HG02870 (cell line): Measurements from ENCODE around the gene CCDC78.

ENCODE experiments used
- ATAC-seq: cut with Tn5 transposase; IDR thresholded peaks from one replicate; pipeline ENCODE4 v1.9.1; 2021; ENCODE audit warnings: mild to moderate bottlenecking, moderate library complexity; ENCODE audit not compliant: unreplicated experiment

Gene CCDC78

DNA sequence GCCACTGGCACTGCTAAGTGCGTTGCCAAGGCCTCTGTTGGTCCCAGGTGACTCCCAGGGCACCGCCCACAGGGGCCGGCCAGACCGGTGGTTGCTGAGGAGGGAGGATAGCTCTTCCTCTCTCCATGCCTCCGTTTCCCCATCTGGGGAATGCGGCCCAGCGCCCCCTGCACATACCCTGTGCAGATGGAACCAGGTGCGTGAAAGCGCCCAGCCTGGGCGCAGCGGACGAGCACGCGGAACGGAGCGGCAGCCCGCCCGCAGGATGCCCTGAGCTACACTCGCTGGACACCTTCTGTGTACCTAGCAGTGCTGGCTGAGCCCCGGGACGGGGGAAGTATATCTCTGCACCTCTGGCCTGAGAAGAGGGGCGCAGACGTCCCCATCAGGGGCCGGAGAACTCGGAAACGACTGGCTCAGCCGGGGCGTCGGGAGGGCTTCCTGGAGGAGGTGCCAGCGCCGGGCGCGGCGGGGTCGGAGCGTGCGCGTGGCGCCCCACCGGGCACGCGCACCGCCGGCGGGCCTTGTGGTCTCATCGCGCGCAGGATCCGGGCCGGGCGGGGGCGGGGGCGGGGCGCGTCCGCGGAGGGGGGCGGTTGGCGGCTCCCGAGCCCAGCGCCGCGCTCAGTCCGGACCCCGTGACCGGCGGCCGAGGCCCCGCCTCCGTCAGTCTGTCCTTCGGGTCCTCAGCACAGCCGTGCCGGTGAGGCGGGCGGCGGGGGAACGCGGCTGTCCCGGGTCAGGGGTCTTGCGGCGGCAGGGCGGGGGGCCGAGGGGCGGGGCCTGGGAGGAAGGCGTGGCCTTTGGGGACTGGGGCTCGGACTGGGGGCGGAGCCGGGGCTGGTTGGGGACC, at the start of gene CCDC78, which contains the start of gene HAGHL:
TSS of gene CCDC78 (minus strand) at position 6 of the 853 bp plus-strand sequence. CDS start 76 bp downstream, outside the sequence.
TSS of gene HAGHL (plus strand) at position 669 of the 853 bp plus-strand sequence. CDS start 404 bp downstream, outside the sequence.
- ATAC-seq = no peak

DNA sequence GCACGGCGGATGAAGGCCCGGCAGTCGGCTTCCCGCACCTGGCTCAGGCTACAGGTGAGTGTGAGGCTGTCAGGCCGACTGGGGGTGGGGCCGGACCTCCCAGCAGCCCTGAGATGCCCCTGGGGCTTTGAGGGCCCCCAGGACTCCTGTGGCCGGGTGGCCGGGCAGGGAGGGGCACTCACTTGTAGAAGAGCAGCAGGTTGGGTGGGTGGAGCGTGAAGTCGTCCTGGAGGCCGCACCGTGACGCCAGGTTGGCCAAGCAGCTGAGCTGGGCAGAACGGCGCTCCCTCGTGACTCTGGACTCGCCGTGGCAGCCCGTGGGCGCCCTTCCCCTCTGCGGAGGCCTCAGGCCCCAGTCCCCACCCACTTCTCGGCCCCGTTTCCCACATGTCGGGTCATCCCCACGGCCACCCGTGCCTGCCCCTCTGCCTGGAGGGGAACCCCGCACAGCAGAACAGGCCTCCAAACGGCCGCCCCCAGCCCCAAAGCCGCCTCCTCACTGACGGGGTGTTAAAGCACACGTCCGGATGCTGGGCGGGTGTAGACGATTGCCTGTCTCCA, 49.1 kb upstream of the CCDC78 start:
- no peak for ATAC-seq

DNA sequence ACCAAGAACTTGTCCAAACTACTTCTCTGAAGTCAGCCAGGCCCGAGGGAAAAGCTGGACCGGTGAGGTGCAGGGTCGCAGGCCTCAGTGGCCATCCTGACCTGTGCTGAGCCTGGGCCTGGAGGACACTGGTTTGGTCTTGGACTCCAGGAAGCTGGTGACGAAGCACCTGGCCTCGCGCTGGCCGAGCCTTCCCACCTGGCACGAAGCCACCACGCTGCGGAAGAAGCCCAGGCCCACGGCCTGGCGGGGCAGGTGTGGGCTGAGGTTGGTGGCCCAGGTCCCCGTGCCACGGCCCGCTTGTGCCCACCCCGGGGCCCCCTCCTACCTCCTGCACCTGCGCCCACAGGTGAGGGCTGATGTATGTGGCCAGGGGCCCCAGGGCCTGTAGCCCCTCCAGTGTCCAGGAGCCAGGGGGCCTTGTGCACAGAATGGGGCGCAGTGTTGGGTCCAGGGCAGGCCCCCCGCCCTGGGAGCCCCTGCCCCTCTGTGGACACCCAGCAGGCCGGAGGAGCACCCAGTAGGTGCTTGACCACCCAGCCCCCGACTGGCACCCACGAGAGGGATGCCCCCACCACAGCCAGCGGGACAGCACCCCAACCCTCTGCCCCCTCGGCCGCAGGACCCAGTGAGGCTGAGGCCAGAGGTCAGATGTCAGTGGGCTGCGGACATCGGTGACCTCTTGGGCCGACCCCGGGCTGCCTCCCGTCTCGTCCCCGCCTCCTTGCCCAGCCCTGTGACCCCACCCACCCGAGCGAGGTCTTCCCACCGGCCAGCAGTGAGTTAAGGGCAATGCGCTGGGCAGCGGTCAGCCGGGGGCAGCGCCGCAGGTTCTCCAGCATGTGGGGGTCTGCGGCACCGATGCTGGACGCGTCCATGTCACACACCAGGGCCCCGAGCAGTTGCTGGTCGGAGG, 48.1 kb upstream of the CCDC78 start:
- no peak for ATAC-seq

DNA sequence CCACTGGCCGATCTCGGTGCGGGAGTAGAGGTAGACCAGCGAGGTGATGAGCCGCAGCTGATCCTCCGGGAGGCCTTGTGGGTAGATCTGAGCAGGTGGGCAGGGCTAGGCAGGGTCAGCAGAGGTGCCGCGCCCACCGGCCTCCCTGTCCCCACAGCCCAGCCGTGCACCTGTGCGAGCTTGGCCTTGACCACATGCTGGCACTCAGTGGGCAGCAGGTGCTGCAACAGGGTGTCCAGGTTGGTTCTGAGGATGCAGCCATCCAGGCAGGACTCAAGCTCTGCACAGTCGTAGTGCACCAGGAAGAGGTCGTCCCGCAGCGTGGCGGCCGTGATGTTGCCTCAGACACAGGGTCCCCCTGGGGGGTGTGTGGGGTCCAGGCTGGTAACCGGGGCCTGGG, 46.7 kb upstream of the CCDC78 start:
- no peak for ATAC-seq

DNA sequence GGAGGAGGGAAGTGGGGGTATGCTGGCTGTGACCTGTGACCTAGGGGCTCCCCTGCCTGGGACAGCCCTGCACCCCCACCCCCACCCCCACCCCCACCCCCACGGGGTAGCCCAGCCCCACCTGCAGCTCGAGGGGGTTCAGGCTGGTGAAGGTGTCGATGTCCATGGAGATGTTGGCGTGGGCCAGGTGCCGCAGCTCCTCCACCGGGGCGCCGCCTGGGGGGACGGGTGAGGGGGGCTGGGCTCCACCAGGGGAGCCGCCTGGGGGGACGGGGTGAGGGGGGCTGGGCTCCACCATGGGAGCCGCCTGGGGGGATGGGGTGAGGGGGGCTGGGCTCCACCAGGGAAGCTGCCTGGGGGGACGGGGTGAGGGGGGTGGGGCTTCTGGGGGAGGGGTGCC, 44.2 kb upstream of the CCDC78 start:
- ATAC-seq = no peak

DNA sequence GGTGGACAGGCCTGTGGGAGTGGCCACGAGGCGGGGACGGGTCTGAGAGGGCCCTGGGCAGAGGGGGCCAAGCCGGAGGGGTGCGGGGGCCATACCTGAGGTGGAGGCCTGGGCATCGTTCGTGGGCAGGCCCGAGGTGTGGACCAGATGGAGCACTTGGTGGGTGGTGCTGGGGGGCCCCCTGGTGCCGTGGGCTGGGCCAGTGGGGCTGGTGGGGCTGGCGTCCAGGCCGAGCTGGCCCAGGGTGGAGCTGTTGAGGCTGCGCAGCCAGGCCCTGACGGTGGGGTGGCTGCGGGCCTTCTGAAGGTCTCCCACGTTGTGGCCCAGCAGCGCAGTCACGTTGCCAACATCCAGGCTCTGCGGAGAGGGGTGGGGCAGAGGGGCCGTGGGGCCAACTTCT, 43.7 kb upstream of the CCDC78 start:
- no peak for ATAC-seq

DNA sequence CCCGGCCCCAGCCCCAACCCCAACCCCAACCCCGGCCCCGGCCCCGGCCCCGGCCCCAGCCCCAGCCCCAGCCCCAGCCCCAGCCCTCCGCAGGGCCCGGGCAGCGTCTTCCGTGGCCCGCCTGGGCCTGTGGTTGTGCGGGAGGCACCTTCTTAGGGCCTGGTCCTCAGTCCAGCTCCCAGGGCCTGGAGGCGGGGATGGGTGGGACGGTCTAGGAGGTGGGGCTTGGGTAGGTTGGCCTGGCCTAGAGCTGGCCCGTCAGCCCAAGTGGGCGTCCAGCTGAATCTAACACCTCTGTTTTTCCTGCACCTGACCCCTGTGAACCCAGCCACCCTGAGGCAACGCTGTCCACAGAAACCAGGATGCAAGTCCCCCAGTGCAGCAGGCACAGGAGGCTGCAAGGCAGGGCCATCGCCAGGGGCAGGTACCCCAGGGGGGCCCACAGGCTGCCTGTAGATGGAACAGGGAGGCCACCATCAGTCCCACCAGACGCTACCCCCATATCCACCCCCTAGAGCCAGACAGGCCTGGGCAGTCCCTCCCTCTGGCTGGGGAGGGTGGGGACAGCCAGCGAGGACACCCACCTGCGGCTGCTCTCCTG, 43.0 kb upstream of the CCDC78 start:
- ATAC-seq = no peak

DNA sequence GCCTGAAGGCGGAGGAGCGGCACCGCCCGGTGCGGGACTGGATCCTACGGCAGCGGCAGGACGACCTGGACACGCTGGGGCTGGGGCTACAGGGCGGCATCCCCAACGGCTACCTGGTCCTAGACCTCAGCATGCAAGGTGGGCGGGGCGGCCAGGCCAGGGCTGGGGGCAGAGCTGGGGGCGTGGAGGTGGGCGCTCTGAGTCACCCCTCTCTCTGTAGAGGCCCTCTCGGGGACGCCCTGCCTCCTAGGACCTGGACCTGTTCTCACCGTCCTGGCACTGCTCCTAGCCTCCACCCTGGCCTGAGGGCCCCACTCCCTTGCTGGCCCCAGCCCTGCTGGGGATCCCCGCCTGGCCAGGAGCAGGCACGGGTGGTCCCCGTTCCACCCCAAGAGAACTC, 42.2 kb upstream of the CCDC78 start:
- no peak for ATAC-seq

DNA sequence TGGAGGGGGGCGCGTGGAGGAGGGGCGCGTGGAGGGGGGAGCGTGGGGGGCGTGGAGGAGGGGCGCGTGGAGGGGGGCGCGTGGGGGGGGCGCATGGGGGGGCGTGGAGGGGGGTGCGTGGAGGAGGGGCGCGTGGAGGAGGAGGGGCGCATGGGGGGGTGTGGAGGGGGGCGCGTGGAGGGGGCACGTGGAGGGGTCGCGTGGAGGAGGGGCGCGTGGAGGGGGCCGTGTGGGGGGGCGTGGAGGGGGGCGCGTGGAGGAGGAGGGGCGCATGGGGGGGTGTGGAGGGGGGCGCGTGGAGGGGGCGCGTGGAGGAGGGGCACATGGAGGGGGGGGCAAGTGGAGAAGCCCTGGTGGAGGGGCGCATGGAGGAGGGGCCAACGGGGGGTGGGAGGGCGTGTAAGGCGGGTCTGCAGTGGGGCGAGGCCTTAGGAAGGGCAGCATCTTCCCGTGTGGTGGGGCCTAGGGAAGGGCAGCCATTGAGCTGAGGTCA, 41.5 kb upstream of the CCDC78 start:
- ATAC-seq = no peak

DNA sequence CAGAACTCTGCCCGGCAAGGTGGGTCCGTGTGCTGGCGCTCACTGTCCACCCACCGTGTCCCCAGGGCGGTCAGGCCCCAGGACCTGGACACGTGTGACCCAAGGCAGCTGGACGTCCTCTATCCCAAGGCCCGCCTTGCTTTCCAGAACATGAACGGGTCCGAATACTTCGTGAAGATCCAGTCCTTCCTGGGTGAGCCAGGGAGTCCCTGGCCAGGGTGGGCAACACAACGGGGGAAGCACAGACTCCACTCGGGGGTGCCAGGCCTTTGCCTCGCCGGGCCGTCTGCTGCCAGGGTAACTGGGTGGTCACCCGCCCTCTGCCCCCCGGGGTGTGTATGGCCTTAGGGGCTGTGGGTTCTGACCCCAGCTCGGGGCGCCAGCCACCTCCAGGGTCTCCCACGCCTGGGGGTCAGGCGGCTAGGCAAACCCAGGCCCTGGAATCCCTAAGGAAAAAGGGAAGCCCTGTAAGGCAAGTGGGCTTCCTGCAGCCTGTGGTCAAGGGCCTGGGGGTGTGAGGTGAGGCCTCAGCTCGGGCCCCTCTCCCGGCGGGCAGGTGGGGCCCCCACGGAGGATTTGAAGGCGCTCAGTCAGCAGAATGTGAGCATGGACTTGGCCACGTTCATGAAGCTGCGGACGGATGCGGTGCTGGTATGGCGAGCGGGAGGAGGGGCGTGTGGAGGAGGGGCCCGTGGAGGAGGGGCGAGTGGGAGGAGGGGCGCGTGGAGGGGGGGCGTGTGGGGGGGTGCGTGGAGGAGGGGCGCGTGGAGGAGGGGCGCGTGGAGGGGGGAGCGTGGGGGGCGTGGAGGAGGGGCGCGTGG, 40.8 kb upstream of the CCDC78 start:
- no peak for ATAC-seq

DNA sequence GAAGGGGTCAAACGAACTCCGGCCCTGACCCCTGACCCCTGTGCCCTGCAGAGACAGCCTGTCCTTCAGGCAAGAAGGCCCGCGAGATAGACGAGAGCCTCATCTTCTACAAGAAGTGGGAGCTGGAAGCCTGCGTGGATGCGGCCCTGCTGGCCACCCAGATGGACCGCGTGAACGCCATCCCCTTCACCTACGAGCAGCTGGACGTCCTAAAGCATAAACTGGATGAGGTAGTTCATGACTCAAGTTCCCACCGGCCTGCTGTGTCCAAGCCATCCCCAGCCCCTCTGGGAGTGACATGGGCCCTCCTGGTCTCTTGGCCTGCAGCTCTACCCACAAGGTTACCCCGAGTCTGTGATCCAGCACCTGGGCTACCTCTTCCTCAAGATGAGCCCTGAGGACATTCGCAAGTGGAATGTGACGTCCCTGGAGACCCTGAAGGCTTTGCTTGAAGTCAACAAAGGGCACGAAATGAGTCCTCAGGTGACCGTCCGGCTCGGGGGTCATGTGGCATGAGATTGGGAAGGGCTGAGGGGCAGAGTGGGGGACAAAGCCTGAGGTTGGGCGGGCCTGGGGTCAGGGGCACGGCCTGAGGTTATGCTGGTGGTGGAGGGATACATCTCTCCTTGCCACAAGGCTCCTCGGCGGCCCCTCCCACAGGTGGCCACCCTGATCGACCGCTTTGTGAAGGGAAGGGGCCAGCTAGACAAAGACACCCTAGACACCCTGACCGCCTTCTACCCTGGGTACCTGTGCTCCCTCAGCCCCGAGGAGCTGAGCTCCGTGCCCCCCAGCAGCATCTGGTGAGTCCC, 40.0 kb upstream of the CCDC78 start:
- no peak for ATAC-seq

DNA sequence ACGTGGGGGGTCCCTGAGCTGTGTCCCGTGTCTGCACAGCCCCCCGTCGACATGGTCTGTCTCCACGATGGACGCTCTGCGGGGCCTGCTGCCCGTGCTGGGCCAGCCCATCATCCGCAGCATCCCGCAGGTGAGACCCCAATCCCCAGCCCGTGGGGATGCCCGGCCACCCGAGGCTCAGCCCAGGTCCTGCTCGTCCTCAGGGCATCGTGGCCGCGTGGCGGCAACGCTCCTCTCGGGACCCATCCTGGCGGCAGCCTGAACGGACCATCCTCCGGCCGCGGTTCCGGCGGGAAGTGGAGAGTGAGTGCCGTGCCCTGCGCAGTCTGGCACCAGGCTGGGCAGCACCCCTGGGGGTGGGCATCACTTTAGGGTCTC, 39.2 kb upstream of the CCDC78 start:
- no peak for ATAC-seq

DNA sequence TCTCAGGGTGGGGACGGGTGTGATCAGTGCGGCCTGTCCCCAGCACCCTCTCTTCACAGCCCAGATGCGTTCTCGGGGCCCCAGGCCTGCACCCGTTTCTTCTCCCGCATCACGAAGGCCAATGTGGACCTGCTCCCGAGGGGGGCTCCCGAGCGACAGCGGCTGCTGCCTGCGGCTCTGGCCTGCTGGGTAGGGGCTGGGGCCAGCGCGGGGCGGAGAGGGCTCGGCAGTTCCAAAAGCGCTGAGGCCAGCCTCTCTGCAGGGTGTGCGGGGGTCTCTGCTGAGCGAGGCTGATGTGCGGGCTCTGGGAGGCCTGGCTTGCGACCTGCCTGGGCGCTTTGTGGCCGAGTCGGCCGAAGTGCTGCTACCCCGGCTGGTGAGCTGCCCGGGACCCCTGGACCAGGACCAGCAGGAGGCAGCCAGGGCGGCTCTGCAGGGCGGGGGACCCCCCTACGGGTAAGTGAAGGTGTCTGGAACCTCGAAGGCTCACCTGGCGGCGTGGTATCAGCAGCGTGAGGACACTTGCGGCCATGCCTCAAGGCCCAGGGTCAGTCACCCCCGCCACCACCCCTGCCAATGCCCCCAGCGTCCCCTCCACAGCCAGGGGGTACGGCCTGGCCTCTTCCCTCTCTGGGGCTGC, 38.7 kb upstream of the CCDC78 start:
- no peak for ATAC-seq

DNA sequence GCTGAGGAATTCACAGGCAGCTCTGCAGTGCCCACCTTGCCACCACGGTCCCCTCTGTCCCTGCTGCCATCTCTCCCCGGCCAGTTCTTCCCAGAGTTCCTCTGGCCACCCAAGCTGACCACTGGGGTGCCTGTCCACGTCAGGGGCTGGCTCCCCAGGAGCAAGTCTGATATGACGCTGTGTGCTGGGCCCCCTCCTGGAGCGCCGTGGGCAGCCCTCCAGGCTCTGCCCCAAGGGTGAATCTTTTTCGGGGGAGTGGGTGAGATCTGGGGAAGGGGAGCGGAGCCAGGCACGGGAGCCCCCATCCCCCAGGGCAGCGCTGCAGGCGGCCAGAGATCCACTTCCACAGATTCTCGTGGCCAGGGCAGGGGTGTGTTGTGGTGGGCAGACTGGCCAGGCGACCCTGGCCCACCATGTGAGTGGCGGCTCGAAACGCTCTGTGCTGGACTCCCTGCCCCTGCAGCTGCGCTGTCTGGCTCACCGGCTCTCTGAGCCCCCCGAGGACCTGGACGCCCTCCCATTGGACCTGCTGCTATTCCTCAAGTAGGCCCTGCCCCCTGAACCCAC, 38.0 kb upstream of the CCDC78 start:
- no peak for ATAC-seq

DNA sequence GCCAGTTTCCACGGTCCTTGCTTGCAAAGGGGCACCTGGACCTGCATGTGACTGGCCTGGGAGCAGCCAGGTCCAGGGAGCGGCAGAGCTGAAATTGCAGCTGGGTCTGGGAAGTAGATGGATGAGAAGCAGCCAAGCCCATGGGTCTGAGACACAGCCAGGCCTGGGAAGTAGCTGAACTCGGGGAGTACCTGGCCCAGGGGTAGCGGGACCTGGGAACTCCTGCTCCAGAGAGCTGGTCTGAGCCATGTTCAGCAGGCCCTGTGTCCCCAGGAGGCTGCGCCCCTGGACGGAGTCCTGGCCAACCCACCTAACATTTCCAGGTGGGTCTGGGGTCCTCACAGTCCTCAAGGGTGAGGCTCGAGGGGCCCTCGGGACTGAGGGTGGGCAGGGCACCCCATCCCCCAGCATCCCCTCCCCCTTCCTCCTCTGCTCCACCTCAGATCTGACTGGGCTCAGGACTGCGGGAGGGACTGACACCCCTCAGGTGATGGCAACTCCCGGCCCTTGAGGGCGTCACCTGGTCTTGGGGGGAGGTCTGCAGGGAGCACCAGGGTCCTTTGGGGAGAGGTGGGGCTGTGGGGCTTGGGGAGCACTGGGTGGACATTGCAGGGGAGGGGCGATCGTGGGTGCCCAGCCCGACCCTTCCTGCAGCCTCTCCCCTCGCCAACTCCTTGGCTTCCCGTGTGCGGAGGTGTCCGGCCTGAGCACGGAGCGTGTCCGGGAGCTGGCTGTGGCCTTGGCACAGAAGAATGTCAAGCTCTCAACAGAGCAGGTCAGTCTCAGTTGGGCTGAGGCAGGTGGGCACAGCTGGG, 37.3 kb upstream of the CCDC78 start:
- no peak for ATAC-seq

DNA sequence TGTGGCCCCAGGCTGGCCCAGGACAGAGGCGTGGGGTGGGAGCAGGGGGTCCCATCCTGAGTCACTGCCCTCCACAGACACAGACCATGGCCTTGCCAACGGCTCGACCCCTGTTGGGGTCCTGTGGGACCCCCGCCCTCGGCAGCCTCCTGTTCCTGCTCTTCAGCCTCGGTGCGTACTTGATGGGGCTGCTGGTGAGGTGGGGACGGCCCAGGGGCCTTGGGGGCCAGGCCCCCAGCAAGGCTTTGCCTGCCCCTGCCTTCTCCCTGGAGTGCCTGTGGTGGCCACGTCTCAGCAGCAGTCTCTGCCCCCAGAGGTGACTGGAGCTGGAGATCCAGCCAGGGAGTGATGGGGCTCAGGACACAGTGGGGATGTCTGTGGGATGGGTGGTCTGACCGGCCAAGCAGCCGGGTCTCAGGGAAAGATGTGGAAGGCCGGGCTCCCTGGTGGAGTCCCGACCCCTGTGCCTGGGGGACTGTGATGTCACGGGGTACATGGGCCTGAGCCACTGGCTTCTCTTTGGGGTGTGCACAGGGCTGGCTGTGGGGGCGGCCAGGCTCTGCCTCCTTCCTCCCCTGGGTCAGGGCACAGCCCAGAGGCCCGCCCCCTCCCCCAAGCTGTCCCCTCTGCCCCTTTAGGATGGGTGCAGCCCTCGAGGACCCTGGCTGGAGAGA, 36.5 kb upstream of the CCDC78 start:
- no peak for ATAC-seq
